Stimulated activated CD8-positive, alpha-beta memory T cell treated with anti-CD3 and anti-CD28 coated beads, Interleukin-7, amount 100 ng/mL, for 4 hours (primary cell): Measurements from ENCODE around the gene BMP3.

Source experiments
- DNase-seq, 2 donors: peaks; one replicate each; pipeline ENCODE4 v3.0.0-alpha.2; 2020; ENCODE audit warnings: low read depth in 2 of 2

BMP3 gene

GRCh38 chr4:81106150-81106549 is 75.6 kb downstream of the BMP3 start:
- DNase-seq = no peak
